GM19455 (cell line): ENCODE measurements around the gene FAM114A1.
A peak's percentile ranks its signal among the peaks of the same experiment; 100 is the strongest.

Source experiments
- ATAC-seq: cut with Tn5 transposase; IDR thresholded peaks from one replicate; pipeline ENCODE4 v1.9.1; 2021; ENCODE audit not compliant: unreplicated experiment

The FAM114A1 gene

GRCh38 chr4:38867478-38868058, at the start of gene FAM114A1:
FAM114A1 (plus strand) TSS chr4:38867806; CDS start chr4:38878079, 10,273 bp downstream.
- ATAC-seq, result peak; percentile 93

DNA sequence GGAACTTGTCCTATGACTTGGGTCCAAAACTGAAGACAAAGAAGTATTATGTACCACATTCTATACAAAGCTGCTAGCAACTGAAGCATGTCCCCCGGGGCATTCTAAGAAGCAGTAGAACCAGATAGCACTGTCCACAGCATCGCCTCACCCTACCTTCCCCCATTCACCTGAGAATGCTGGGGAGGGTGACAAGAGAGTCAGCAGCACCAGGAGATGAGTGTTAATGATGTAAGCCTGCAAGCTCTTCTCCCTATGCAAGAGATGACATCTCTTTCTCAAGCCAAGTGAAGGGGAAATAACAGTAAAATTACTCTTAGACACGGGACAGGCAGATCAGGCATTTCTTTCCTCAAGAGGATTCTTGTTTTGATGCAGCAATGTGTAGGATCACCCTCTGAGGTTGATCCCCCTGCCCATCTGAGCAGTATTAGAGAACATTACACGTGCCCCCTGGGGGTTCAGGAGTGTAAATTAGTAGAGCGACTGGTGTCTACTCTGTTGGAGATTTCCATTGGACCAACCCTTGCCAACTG, 49.1 kb upstream of the FAM114A1 start:
- no peak for ATAC-seq

GRCh38 chr4:38819569-38819968, 48.0 kb upstream of the FAM114A1 start:
- no peak for ATAC-seq

DNA sequence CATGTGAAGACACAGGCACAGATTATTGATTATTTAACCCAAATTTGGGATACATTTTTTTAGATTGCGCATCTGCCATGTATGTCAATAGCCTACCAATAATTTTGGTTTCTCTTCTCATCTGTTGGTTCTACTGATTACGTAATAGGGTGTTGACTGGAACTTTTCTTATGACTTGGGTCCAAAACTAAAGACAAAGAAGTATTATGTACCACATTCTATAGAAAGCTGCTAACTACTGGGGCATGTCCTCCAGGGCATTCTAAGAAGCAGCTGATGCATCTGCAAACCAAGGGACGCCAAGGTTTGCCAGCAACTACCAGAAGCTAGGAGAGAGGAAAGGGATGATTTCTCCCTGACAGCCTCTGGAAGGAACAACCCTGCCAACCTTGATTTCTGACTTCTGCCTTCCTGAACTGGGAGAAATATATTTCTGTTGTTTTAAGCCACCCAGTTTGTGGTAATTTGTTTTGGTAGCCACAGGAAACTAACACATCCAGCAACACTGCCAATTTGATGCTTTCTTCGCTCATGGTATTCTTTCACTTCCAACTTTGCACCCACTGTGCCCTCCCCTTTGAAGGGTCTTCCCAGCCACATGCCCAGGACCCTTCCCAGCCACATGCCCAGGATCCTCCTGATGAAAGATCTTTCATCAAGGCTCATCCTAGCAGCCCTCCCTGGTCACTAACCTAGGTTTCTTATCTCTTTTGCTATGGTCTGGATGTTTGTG, 47.1 kb upstream of the FAM114A1 start:
- ATAC-seq, result no peak

DNA sequence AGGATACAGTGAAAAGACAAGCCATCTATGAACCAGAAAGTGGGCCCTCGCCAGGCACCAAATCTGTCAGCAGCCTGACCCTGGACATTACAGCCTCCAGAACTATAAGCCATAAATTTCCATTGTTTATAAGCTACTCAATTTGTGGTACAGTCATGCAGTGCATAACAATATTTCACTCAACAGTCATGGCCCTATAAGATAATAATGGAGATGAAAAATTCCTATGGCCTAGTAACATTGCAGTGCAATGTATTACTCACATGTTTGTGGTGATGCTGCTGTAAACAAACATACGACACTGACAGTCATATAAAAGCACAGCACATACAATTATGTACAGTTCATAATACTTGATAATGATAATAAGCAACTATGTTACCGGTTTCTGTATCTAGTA, 45.9 kb upstream of the FAM114A1 start:
- no peak for ATAC-seq

GRCh38 chr4:38822748-38823303, 44.8 kb upstream of the FAM114A1 start:
- ATAC-seq, result no peak

- ATAC-seq, result no peak
These were observed 43.8 kb upstream of the FAM114A1 start for GRCh38 chr4:38823766-38824165.

DNA sequence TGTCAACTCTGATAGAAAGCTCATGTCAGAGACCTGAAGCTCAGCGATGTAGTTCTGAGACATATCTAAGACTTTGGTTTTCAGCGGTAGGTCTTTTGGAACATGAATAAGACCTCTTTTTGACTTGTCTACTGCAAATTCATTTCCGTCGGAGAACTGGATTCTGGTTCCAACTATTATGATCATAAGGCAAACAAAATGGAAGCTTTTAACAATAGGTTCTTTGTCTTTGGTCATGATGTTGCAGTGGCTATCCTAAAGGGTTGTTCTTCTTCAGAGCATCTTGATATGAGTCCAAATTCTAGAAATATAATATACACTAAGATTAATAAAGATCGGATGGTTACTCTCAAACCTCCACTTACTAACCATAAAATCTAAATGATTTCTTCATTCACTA, 38.4 kb upstream of the FAM114A1 start:
- ATAC-seq, result no peak

DNA sequence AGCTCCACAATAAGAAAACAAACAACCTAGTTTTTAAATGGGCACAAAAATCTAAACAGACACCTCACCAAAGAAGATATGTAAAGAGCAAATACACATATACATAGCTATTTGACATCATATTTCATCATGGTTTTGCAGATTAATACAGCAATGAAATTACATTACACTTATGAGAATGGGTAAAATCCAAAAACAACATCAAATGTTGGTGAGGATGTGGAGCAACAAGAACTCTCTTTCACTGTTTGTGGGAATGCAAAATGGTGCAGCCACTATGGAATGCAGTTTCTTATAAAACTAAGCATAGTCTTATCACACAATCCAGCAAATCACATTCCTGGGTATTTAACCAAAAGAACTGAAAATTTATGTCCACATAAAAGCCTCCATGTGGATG, 36.0 kb upstream of the FAM114A1 start:
- no peak for ATAC-seq

- ATAC-seq, result no peak
These were observed 35.4 kb upstream of the FAM114A1 start for GRCh38 chr4:38832206-38832605.

- ATAC-seq, result no peak
These were observed 34.7 kb upstream of the FAM114A1 start for GRCh38 chr4:38832624-38833528.

GRCh38 chr4:38834570-38834969, 33.0 kb upstream of the FAM114A1 start:
- no peak for ATAC-seq

DNA sequence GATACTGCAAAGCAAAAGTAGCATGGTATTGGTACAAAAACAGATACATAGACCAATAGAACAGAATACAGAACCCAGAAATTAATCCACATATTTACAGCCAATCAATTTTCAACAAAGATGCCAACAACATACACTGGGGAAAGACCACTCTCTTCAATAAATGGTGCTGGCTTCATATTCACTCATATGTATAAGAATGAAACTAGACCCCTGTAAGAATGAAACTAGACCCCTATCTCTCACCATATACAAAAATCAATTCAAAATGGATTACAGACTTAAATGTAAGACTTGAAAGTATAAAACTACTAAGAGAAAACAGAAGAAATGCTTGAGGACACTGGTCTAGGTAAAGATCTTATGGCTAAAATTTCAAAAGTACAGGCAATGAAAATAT, 30.3 kb upstream of the FAM114A1 start:
- ATAC-seq, result no peak

DNA sequence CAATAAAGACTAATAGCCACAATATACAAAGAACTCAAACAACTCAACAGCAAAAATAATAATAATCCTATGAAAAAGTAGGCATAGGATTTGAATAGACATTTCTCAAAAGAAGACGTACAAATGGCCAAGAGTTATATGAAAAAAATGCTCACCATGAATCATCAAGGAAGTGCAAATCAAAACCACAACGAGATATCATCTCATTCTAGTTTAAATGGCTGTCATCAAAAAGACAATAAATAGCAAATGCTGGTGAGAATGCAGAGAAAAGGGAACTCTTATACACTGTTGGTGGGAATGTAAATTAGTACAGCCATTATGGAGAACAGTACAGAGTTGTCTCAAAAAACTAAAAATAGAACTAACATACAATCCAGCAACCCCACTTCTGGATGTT, 29.8 kb upstream of the FAM114A1 start:
- ATAC-seq, result no peak

GRCh38 chr4:38842994-38843393, 24.6 kb upstream of the FAM114A1 start:
- no peak for ATAC-seq

DNA sequence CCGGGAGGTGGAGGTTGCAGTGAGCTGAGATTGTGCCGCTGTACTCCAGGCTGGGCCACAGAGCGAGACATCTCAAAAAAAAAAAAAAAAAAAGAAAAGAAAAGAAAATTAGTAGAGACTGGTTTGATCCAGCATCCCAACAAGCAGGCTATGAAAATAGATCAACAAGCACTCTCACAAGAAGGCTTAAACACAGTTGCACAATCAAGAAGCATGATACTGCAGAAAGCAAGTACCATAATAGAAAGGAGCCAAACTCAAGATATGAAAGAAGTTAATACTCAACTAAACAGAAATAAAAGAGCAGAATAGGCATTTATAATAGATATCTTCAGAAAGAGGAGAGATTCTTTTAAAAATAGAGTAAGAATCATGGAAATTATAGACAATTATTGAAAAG, 21.6 kb upstream of the FAM114A1 start:
- ATAC-seq, result no peak

DNA sequence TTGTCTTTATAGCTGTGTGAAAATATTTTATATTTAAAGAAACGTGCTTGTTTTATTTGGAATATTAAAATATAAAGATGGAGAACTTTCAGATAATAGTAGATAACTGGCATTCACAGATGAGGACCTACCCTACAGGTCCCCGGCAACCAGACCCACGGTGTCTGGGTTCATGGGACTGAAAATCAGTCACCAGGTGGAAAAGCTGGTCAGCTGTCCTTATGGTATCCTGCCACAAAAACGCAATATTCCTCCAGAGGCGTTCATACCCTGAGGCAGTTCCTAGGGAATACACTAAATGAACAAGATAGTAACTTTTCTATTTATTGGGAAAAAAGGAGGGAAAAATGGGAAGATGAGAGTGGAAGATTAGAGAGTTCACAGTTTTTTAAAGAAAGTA, 12.1 kb upstream of the FAM114A1 start:
- no peak for ATAC-seq

DNA sequence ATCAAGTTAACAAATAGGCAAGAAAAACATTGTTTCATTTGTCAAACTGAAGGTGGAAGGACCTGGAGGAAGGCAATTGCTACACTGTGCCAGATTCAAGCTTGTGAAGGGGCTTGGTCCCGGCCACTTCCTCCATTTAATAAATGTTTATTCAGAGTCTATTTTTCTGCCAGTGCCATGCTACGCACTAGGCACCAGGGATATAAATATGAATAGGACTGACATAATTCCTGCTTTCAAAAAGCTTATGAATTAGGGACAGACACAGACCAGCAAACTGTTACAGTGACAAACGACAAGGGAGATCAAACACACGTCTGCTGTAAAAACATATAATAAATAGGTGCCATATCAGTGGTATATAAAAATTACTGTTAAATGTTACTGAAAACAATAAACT, 11.6 kb upstream of the FAM114A1 start:
- ATAC-seq, result no peak

GRCh38 chr4:38856524-38857337, 10.9 kb upstream of the FAM114A1 start, which contains the start of gene TLR6:
TLR6 (minus strand) TSS chr4:38856817; CDS start chr4:38829473, 27,344 bp downstream.
- ATAC-seq, result no peak

- peak; percentile 57 for ATAC-seq
These were observed 10.1 kb upstream of the FAM114A1 start for GRCh38 chr4:38857354-38858096.
